Stimulated activated memory B cell treated with anti-CD40 and anti-IgM and Interleukin-4, amounts not matched to agents 10 μg/mL and 1 μg/mL and 100 μg/mL, for 72 hours (primary cell): Measurements from ENCODE around the gene SIN3A.
"Not testable (repeated sequence)": the region's sequence is repeated elsewhere in the genome, so short reads cannot be mapped to it uniquely, and the experiment has no call there.

ENCODE experiments used
- ATAC-seq: fragments of 150-1000 bp; cut with Tn5 transposase; 2 replicates; pipeline ENCODE4 v1.10.0; 2021
- H3K27ac Mint-ChIP-seq: one replicate; pipeline ENCODE4 v1.8.0; 2022; ENCODE audit warnings: mild to moderate bottlenecking, mixed read lengths
- H3K27me3 Mint-ChIP-seq: one replicate; pipeline ENCODE4 v1.8.0; 2022; ENCODE audit warnings: mixed read lengths
- H3K36me3 Mint-ChIP-seq: one replicate; pipeline ENCODE4 v1.8.0; 2022; ENCODE audit warnings: mixed read lengths
- H3K4me1 Mint-ChIP-seq: one replicate; pipeline ENCODE4 v1.8.0; 2022; ENCODE audit warnings: mixed read lengths
- H3K4me3 Mint-ChIP-seq: one replicate; pipeline ENCODE4 v1.8.0; 2022; ENCODE audit warnings: mild to moderate bottlenecking, moderate library complexity, mixed read lengths
- H3K9me3 Mint-ChIP-seq: one replicate; pipeline ENCODE4 v1.8.0; 2022; ENCODE audit warnings: mixed read lengths

Gene SIN3A

GRCh38 chr15:75451674-75452363 lies at the start of gene SIN3A:
Gene SIN3A (minus strand): TSS chr15:75451690. CDS start chr15:75430375, 21,315 bp downstream.
- Mint-ChIP-seq H3K9me3 (no peaks in the 10 kb centered on the region), H3K4me3 (peak within 1 kb of the TSS; percentile 98), H3K27me3 (no peaks in the 10 kb centered on the region), H3K36me3 (peaks cover 6% of the 10 kb centered on the region), H3K27ac (peak within 1 kb of the TSS; percentile 97), H3K4me1 (peaks cover 61% of the 10 kb centered on the region)
- ATAC-seq, result peak; percentile 75

- Mint-ChIP-seq H3K9me3 (no peaks in the 10 kb centered on the region), H3K36me3 (peaks cover 38% of the 10 kb centered on the region), H3K4me3 (no peak overlapping the region), H3K27ac (no peak overlapping the region), H3K4me1 (no peaks in the 10 kb centered on the region), H3K27me3 (no peaks in the 10 kb centered on the region)
- ATAC-seq, result no peak
Observed at GRCh38 chr15:75493732-75494131, 42.2 kb upstream of the SIN3A start.

- H3K36me3 Mint-ChIP-seq, result peaks cover 19% of the 10 kb centered on the region
- no peak overlapping the region for H3K27ac Mint-ChIP-seq
- no peaks in the 10 kb centered on the region for H3K4me1 Mint-ChIP-seq
- no peaks in the 10 kb centered on the region for H3K27me3 Mint-ChIP-seq
- H3K9me3 Mint-ChIP-seq, result no peaks in the 10 kb centered on the region
- ATAC-seq, result no peak
- no peak overlapping the region for H3K4me3 Mint-ChIP-seq
Observed at GRCh38 chr15:75483961-75484360, 32.5 kb upstream of the SIN3A start.

- not testable (repeated sequence) for H3K4me3 Mint-ChIP-seq, H3K4me1 Mint-ChIP-seq, H3K27ac Mint-ChIP-seq, ATAC-seq, H3K27me3 Mint-ChIP-seq, H3K9me3 Mint-ChIP-seq
- peaks cover 23% of the 10 kb centered on the region for H3K36me3 Mint-ChIP-seq
Observed at GRCh38 chr15:75483556-75483955, 32.1 kb upstream of the SIN3A start.

GRCh38 chr15:75483106-75483505 lies 31.6 kb upstream of the SIN3A start:
- Mint-ChIP-seq H3K27me3 (no peaks in the 10 kb centered on the region), H3K27ac (no peak overlapping the region), H3K36me3 (peaks cover 26% of the 10 kb centered on the region), H3K4me1 (no peaks in the 10 kb centered on the region), H3K9me3 (no peaks in the 10 kb centered on the region), H3K4me3 (no peak overlapping the region)
- ATAC-seq, result no peak

GRCh38 chr15:75480463-75480862 lies 29.0 kb upstream of the SIN3A start:
- peaks cover 27% of the 10 kb centered on the region for H3K36me3 Mint-ChIP-seq

GRCh38 chr15:75479670-75480069 lies 28.2 kb upstream of the SIN3A start:
- peaks cover 35% of the 10 kb centered on the region for H3K36me3 Mint-ChIP-seq
- H3K9me3 Mint-ChIP-seq, result no peaks in the 10 kb centered on the region
- no peak overlapping the region for H3K4me3 Mint-ChIP-seq
- H3K27me3 Mint-ChIP-seq, result no peaks in the 10 kb centered on the region
- no peak overlapping the region for H3K27ac Mint-ChIP-seq
- ATAC-seq, result no peak
- H3K4me1 Mint-ChIP-seq, result no peaks in the 10 kb centered on the region

More at GRCh38 chr15:75480463-75480862, 29.0 kb upstream of the SIN3A start:
- H3K27me3 Mint-ChIP-seq, ATAC-seq, H3K9me3 Mint-ChIP-seq, H3K4me3 Mint-ChIP-seq, H3K27ac Mint-ChIP-seq, H3K4me1 Mint-ChIP-seq: not testable (repeated sequence)

GRCh38 chr15:75477094-75477493 lies 25.6 kb upstream of the SIN3A start:
- not testable (repeated sequence) for H3K4me1 Mint-ChIP-seq, H3K4me3 Mint-ChIP-seq, H3K9me3 Mint-ChIP-seq, ATAC-seq, H3K27me3 Mint-ChIP-seq, H3K27ac Mint-ChIP-seq
- peaks cover 37% of the 10 kb centered on the region for H3K36me3 Mint-ChIP-seq

- Mint-ChIP-seq H3K9me3 (no peaks in the 10 kb centered on the region), H3K4me1 (peaks cover 6% of the 10 kb centered on the region), H3K27me3 (no peaks in the 10 kb centered on the region), H3K36me3 (peaks cover 68% of the 10 kb centered on the region), H3K4me3 (no peak overlapping the region), H3K27ac (peak overlapping the region; percentile 39)
- ATAC-seq, result no peak
Observed at GRCh38 chr15:75468913-75469598, 17.6 kb upstream of the SIN3A start.

- no peak for ATAC-seq
- Mint-ChIP-seq H3K27ac (no peak overlapping the region), H3K4me3 (no peak overlapping the region), H3K36me3 (peaks cover 4% of the 10 kb centered on the region), H3K9me3 (no peaks in the 10 kb centered on the region), H3K27me3 (no peaks in the 10 kb centered on the region), H3K4me1 (peaks cover 8% of the 10 kb centered on the region)
Observed at GRCh38 chr15:75460646-75461045, 9.2 kb upstream of the SIN3A start.

GRCh38 chr15:75459581-75459980 lies 8.1 kb upstream of the SIN3A start:
- no peak for ATAC-seq
- Mint-ChIP-seq H3K9me3 (no peaks in the 10 kb centered on the region), H3K4me1 (peaks cover 8% of the 10 kb centered on the region), H3K27me3 (no peaks in the 10 kb centered on the region), H3K36me3 (no peaks in the 10 kb centered on the region), H3K4me3 (no peak overlapping the region), H3K27ac (no peak overlapping the region)

GRCh38 chr15:75456710-75457109 lies 5.2 kb upstream of the SIN3A start:
- no peaks in the 10 kb centered on the region for H3K36me3 Mint-ChIP-seq
- H3K4me3 Mint-ChIP-seq, result no peak overlapping the region
- H3K4me1 Mint-ChIP-seq, result peaks cover 24% of the 10 kb centered on the region

GRCh38 chr15:75455982-75456531 lies 4.6 kb upstream of the SIN3A start:
- peaks cover 24% of the 10 kb centered on the region for H3K4me1 Mint-ChIP-seq
- peak overlapping the region; percentile 97 for H3K27ac Mint-ChIP-seq
- no peaks in the 10 kb centered on the region for H3K36me3 Mint-ChIP-seq
- no peaks in the 10 kb centered on the region for H3K27me3 Mint-ChIP-seq
- H3K9me3 Mint-ChIP-seq, result no peaks in the 10 kb centered on the region
- no peak for ATAC-seq
- H3K4me3 Mint-ChIP-seq, result peak overlapping the region; percentile 98

More at GRCh38 chr15:75456710-75457109, 5.2 kb upstream of the SIN3A start:
- no peak for ATAC-seq
- Mint-ChIP-seq H3K27me3 (no peaks in the 10 kb centered on the region), H3K9me3 (no peaks in the 10 kb centered on the region), H3K27ac (peak overlapping the region; percentile 97)

GRCh38 chr15:75455424-75455981 lies 4.0 kb upstream of the SIN3A start:
- Mint-ChIP-seq H3K4me3 (peak overlapping the region; percentile 98), H3K27me3 (no peaks in the 10 kb centered on the region), H3K4me1 (peaks cover 26% of the 10 kb centered on the region), H3K36me3 (no peaks in the 10 kb centered on the region), H3K27ac (peak overlapping the region; percentile 97), H3K9me3 (no peaks in the 10 kb centered on the region)
- ATAC-seq, result no peak

- no peaks in the 10 kb centered on the region for H3K36me3 Mint-ChIP-seq
- peak overlapping the region; percentile 98 for H3K4me3 Mint-ChIP-seq
- peaks cover 33% of the 10 kb centered on the region for H3K4me1 Mint-ChIP-seq
- peak; percentile 2 for ATAC-seq
- H3K27ac Mint-ChIP-seq, result peak overlapping the region; percentile 97
- H3K9me3 Mint-ChIP-seq, result no peaks in the 10 kb centered on the region
- no peaks in the 10 kb centered on the region for H3K27me3 Mint-ChIP-seq
Observed at GRCh38 chr15:75454471-75455378, 3.2 kb upstream of the SIN3A start.
